Right lobe of liver (tissue), 6 donors: ENCODE results near the gene KAZN. TPM values are rescaled to one million over a fixed set of nuclear protein-coding genes. Genes with fewer than 3 reads are reported as not detected.

Experiments used
- ATAC-seq, 4 donors: fragments of 200-7000 bp; cut with Tn5 transposase; one replicate each; pipeline ENCODE4 v1.9.1; 2020; ENCODE audit warnings: mild to moderate bottlenecking in 4 of 4, moderate library complexity in 4 of 4
- DNase-seq, 3 donors: peaks; one replicate each; pipeline ENCODE4 v3.0.0-alpha.2; 2020
- H3K27ac ChIP-seq, 3 donors: fragments of 200-600 bp; one replicate each; pipeline ENCODE4 v1.8.0; 2022
- H3K27me3 ChIP-seq, 2 donors: fragments of 200-600 bp; one replicate each; pipeline ENCODE4 v1.8.0; 2022
- H3K36me3 ChIP-seq, 4 donors: fragments of 200-600 bp; sonication (generic) in 1 of 4; one replicate each; pipeline versions ENCODE4 v1.5.1 to v1.8.0; 2017 to 2022; ENCODE audit warnings: control low read depth in 1 of 4
- H3K4me1 ChIP-seq, 4 donors: fragments of 200-600 bp; sonication (generic) in 1 of 4; one replicate each; pipeline versions ENCODE4 v1.5.1 to v1.8.0; 2017 to 2022; ENCODE audit warnings: control low read depth in 1 of 4
- H3K4me3 ChIP-seq, 3 donors: fragments of 200-600 bp; one replicate each; pipeline ENCODE4 v1.8.0; 2022
- H3K9me3 ChIP-seq, 4 donors: fragments of 200-600 bp; sonication (generic) in 1 of 4; one replicate each; pipeline versions ENCODE4 v1.5.1 to v1.8.0; 2017 to 2022; ENCODE audit warnings: control low read depth in 1 of 4
- POLR2A ChIP-seq: fragments of 450-650 bp; IDR thresholded peaks from one replicate; pipeline ENCODE4 v1.6.1; 2017; ENCODE audit warnings: antibody characterized with exemption, mild to moderate bottlenecking
- WGBS: methylation state at CpG from one replicate; pipeline ENCODE4 v1.1.6; 2018; ENCODE audit warnings: low coverage, low lambda C conversion rate; ENCODE audit not compliant: insufficient coverage; ENCODE audit errors: missing lambda C conversion rate; 5-methylcytosine and 5-hydroxymethylcytosine counted together
- intact Hi-C, 2 donors: fragments of 100-400 bp; cut with DNase I; formaldehyde crosslinking; loops; one replicate each; pipeline versions ENCODE4 v1.11.2 to v1.14.1; 2022
- total RNA-seq, 6 experiments: library from RNA; depleted of rRNA in 2 of 6; stranded (reverse); fragments of >200 nt in 2 of 6; fragmentation: NEBNext Ultra II Directional in 3 of 6; extraction: Animal tissue kit (Norgen Biotek cat#: 25700) in 3 of 6; gene quantifications; one replicate each; pipeline versions ENCODE4 v1.1.0 to v1.2.4, GENCODE V29; 2016 to 2023
- TF ChIP-seq, protein P1 (sequence below), 4 donors: fragments of 200-600 bp in 3 of 4; fragments of 450-650 bp in 1 of 4; IDR thresholded peaks; one replicate each; pipeline versions ENCODE4 v1.5.1 to v1.8.0; 2016 to 2022; ENCODE audit warnings: antibody characterized with exemption in 4 of 4, mild to moderate bottlenecking in 2 of 4
- donor health status: DM: no; HTN: yes; CAD: no.
- donor health status: DM: no; HTN: no; CAD: no.
- donor health status: DM: no; HTN: no; CAD: no.
- donor health status: DM: no; HTN: yes; CAD: no.
- donor health status: DM: no; HTN: yes; CAD: no.

KAZN gene
- total RNA-seq, 6 experiments from 2014 or later = 1.5 to 7.2 (median 2.7) TPM

GRCh38 chr1:14599183-14599791, 802 bp downstream of the KAZN start:
- 0% methylated on average over 5 of the region's 43 CpGs for WGBS

GRCh38 chr1:14599800-14600199, 1.3 kb downstream of the KAZN start:
- ATAC-seq (no peak), DNase-seq (no peak)
- Histone ChIP-seq H3K36me3 (no peaks in the 10 kb centered on the region), H3K27ac (no peak overlapping the region), H3K4me3 (no peak overlapping the region), H3K27me3 (peaks cover 0 to 21% of the 10 kb centered on the region in 2 donors), H3K9me3 (no peaks in the 10 kb centered on the region), H3K4me1 (no peaks in the 10 kb centered on the region)
- TF ChIP-seq, protein P1, sequence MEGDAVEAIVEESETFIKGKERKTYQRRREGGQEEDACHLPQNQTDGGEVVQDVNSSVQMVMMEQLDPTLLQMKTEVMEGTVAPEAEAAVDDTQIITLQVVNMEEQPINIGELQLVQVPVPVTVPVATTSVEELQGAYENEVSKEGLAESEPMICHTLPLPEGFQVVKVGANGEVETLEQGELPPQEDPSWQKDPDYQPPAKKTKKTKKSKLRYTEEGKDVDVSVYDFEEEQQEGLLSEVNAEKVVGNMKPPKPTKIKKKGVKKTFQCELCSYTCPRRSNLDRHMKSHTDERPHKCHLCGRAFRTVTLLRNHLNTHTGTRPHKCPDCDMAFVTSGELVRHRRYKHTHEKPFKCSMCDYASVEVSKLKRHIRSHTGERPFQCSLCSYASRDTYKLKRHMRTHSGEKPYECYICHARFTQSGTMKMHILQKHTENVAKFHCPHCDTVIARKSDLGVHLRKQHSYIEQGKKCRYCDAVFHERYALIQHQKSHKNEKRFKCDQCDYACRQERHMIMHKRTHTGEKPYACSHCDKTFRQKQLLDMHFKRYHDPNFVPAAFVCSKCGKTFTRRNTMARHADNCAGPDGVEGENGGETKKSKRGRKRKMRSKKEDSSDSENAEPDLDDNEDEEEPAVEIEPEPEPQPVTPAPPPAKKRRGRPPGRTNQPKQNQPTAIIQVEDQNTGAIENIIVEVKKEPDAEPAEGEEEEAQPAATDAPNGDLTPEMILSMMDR (IDR thresholded peaks at IDR 0.05) = no peak
- no peak for TF ChIP-seq POLR2A
- WGBS = 13% methylated on average over 6 of the region's 6 CpGs
- intact Hi-C loops = no loop called here

More at GRCh38 chr1:14599183-14599791, 802 bp downstream of the KAZN start:
- no peaks in the 10 kb centered on the region for H3K9me3 ChIP-seq
- DNase-seq = no peak
- TF ChIP-seq, protein P1 (IDR thresholded peaks at IDR 0.05) = no peak
- no peak for TF ChIP-seq POLR2A
- no peaks in the 10 kb centered on the region for H3K4me1 ChIP-seq
- no peak overlapping the region for H3K27ac ChIP-seq
- no peaks in the 10 kb centered on the region for H3K36me3 ChIP-seq
- H3K4me3 ChIP-seq = no peak overlapping the region
- intact Hi-C loops = no loop called here
- no peak for ATAC-seq
- peaks cover 0 to 21% of the 10 kb centered on the region in 2 donors for H3K27me3 ChIP-seq

DNA sequence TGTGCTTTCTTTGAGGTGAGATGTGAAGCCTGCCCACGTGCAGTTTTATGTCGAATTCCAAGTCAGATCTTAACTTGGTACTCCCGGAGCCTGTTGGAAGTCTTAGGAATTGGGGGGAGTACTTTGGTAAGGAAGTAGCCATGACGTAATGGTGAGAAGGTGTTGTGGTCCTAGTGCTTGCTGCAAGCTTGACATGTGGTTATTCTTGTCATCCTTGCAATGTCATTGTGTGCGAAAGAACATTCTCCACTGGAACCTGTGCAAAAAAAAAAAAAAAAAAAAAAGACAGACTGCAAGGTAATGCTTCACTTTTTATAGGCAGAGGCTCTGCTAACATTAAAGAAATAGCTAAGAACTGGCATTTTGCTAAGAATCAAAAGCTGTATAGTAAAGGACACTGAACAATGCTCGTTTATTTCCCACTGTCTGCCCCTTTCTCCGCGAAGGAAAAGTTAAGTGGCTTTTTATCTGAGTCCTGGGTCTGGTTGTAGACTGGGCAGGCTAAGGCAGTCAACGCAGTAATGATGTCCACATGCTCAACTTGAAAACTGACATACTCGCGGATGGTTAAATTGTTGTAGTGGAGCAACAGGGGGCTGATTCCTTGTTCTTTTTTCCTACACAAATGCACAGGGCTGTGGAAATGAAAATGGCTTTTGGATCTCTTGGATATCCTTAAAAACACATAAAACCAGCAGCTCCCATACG, 2.1 kb downstream of the KAZN start:
- no peak for TF ChIP-seq POLR2A
- TF ChIP-seq, protein P1 (IDR thresholded peaks at IDR 0.05) = no peak
- ATAC-seq (no peak), DNase-seq (no peak)
- H3K4me3 ChIP-seq = no peak overlapping the region
- H3K27ac ChIP-seq = no peak overlapping the region
- intact Hi-C loops = no loop called here
- WGBS = 23% methylated on average over 12 of the region's 12 CpGs
- no peaks in the 10 kb centered on the region for H3K36me3 ChIP-seq
- H3K4me1 ChIP-seq = no peaks in the 10 kb centered on the region
- peaks cover 0 to 21% of the 10 kb centered on the region in 2 donors for H3K27me3 ChIP-seq
- no peaks in the 10 kb centered on the region for H3K9me3 ChIP-seq

- Histone ChIP-seq H3K9me3 (no peaks in the 10 kb centered on the region), H3K36me3 (no peaks in the 10 kb centered on the region), H3K27me3 (peaks cover 0 to 21% of the 10 kb centered on the region in 2 donors), H3K4me1 (no peaks in the 10 kb centered on the region), H3K27ac (no peak overlapping the region), H3K4me3 (no peak overlapping the region)
- WGBS = 14% methylated on average over 5 of the region's 9 CpGs
- intact Hi-C loops = no loop called here
- ATAC-seq (no peak), DNase-seq (no peak)
- TF ChIP-seq, protein P1 (IDR thresholded peaks at IDR 0.05) = no peak
- no peak for TF ChIP-seq POLR2A
Observed at GRCh38 chr1:14602136-14602535, 3.7 kb downstream of the KAZN start.
